GM18498 (cell line): ENCODE results near the gene TPRA1.
"Not testable (repeated sequence)": the region's sequence is repeated elsewhere in the genome, so short reads cannot be mapped to it uniquely, and the experiment has no call there.

Experiments used
- ATAC-seq: cut with Tn5 transposase; IDR thresholded peaks from one replicate; pipeline ENCODE4 v1.9.1; 2021; ENCODE audit warnings: mild to moderate bottlenecking, moderate library complexity; ENCODE audit not compliant: unreplicated experiment

TPRA1 gene

GRCh38 chr3:127539366-127540060, 51.0 kb downstream of the TPRA1 start:
- no peak for ATAC-seq

GRCh38 chr3:127538569-127538968, 52.0 kb downstream of the TPRA1 start:
- no peak for ATAC-seq

GRCh38 chr3:127536830-127537812, 53.4 kb downstream of the TPRA1 start:
- ATAC-seq = no peak

GRCh38 chr3:127535901-127536829, 54.4 kb downstream of the TPRA1 start:
- no peak for ATAC-seq

GRCh38 chr3:127535106-127535785, 55.3 kb downstream of the TPRA1 start:
- no peak for ATAC-seq

GRCh38 chr3:127534564-127534963, 56.0 kb downstream of the TPRA1 start:
- ATAC-seq = no peak

- ATAC-seq = no peak
Measured at GRCh38 chr3:127534161-127534451, 56.4 kb downstream of the TPRA1 start.

GRCh38 chr3:127532561-127533203, 57.9 kb downstream of the TPRA1 start:
- ATAC-seq = no peak

- ATAC-seq = no peak
Measured at GRCh38 chr3:127531821-127532220, 58.7 kb downstream of the TPRA1 start.

GRCh38 chr3:127530863-127531262, 59.7 kb downstream of the TPRA1 start:
- ATAC-seq = not testable (repeated sequence)

- no peak for ATAC-seq
Measured at GRCh38 chr3:127529346-127530188, 61.0 kb downstream of the TPRA1 start.

- no peak for ATAC-seq
Measured at GRCh38 chr3:127525373-127525772, 65.2 kb downstream of the TPRA1 start.

GRCh38 chr3:127524296-127524896, 66.1 kb downstream of the TPRA1 start:
- no peak for ATAC-seq
